ENCODE data around the gene PDE6B.

- no peak for TF ChIP-seq CTCF (IDR thresholded peaks at IDR 0.05)
- TF ChIP-seq POLR2A (IDR thresholded peaks at IDR 0.05), result no peak
- no peak for TF ChIP-seq EP300 (IDR thresholded peaks at IDR 0.05)
These were observed 36.0 kb upstream of the PDE6B start for GRCh38 chr4:589219-589963.

Data from ovary (tissue), 3 donors.